ENCODE results near the gene ADCY9. TPM values are rescaled to one million over a fixed set of nuclear protein-coding genes. Genes with fewer than 3 reads are reported as not detected.
"Not testable (repeated sequence)": the region's sequence is repeated elsewhere in the genome, so short reads cannot be mapped to it uniquely, and the experiment has no call there.

The ADCY9 gene
- polyA plus RNA-seq, 6 donors from 2014 or later, result 0.08 to 0.91 (median 0.19) TPM

DNA sequence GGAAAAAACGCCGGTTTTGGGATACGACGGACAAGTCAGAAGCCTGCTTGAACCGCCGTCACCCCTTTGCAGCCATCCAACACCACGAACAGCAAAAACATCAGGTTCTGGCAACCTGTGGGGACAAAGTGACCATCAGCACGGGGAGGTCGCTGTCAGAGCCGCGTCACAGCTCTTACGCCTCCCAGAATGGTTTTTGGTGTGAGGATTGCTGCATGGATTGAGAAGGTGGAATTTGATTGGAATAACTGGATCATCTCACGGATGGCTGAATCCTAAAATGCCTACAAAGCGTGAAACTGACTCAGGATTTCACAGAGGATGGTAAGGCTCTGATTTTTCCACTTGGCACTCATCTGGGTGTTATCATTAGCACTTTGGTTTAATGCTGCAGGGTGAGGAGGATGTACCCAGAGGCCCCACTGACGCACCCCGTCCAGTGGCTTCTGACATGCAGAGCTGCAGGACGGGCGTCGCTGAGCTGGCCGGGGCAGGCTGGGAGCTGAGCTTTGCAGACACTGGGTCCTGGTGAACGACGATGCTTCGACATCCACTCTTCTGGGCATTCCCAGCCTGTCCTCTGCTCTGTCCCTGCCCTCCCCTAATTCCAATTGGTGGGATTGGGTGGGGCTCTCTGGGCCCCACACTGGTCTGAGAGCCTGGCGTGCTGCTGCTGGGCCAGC lies 162.4 kb downstream of the ADCY9 start:
- H3K36me3 Mint-ChIP-seq, result no peaks in the 10 kb centered on the region
- no peak overlapping the region for H3K4me3 Mint-ChIP-seq
- DNase-seq, result no peak
- ATAC-seq (ENCODE audit: low read depth in 2 of 2), result no peak
- H3K9me3 Mint-ChIP-seq, result peaks cover 0 to 4% (median 0%) of the 10 kb centered on the region in 7 donors
- H3K27ac Mint-ChIP-seq, result no peak overlapping the region
- peaks cover 0 to 3% (median 0%) of the 10 kb centered on the region in 3 donors for H3K4me1 Mint-ChIP-seq
- peaks cover 27 to 54% (median 38%) of the 10 kb centered on the region in 3 donors for H3K27me3 Mint-ChIP-seq

DNA sequence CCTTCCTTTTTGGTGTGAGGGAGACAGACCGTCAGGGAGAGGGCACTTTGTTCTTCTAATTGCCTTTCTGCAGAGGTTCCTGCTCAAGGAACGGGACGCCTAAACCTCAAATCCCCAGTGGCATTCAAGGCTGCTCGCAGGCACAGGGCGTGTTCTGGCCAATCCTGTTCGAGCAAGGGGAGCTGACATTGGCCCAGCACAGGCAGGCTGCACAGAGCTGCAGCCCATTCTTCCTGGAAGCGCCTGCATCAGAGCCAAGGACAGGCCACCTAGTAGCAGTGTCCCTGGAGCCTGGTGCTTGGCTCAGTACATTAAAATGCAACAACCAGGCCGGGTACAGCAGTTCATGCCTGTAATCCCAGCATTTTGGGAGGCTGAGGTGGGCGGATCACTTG lies 163.5 kb downstream of the ADCY9 start:
- Mint-ChIP-seq H3K27me3 (peaks cover 32 to 52% (median 47%) of the 10 kb centered on the region in 3 donors), H3K4me3 (no peak overlapping the region), H3K36me3 (no peaks in the 10 kb centered on the region), H3K9me3 (peaks cover 0 to 4% (median 0%) of the 10 kb centered on the region in 7 donors), H3K27ac (no peak overlapping the region), H3K4me1 (peaks cover 0 to 3% (median 0%) of the 10 kb centered on the region in 3 donors)
- DNase-seq (no peak), ATAC-seq (ENCODE audit: low read depth in 2 of 2) (peak in 1 of 2 donors; percentile 20)

DNA sequence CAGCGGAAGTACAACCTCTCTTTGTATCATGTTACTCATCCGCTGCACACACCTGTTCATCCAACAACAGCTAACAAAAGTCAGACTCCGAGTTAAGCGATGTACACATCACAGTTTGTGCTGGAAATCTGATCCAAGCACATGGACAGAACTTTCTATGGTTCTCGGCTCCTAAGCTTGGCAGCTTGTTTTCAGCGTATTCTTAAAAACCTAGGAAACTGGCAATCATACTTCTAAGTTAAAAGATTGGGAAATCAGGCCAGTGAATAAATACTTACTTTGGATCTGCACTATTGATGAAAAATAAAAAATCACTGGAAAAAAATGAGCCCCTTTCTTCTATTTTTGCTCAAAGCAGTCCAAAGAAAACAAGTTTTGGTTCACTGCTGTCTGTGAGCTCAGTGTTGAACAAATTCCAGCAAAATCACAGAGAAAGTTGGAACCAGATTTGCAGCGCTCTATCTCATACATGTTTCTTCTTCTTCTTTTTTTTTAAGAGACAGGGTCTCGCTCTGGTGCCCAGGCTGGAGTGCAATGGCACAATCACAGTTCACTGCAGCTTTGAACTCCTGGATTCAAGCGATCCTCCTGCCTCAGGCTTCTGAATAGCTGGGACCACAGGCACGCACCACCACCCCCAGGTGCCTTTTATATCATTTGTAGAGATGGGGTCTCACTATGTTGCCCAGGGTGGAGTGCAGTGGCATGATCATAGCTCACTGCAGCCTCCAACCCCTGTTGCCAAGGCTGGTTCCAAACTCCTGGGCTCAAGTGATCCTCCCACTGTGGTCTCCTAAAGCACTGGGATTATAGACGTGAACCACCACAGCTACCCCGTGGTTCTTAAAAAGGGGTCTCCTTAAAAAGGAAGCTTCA lies 164.1 kb downstream of the ADCY9 start:
- Mint-ChIP-seq H3K27ac (no peak overlapping the region), H3K36me3 (no peaks in the 10 kb centered on the region), H3K4me3 (no peak overlapping the region), H3K9me3 (peaks cover 0 to 4% (median 0%) of the 10 kb centered on the region in 7 donors), H3K27me3 (peaks cover 25 to 45% (median 43%) of the 10 kb centered on the region in 3 donors), H3K4me1 (peaks cover 0 to 3% (median 0%) of the 10 kb centered on the region in 3 donors)
- ATAC-seq (ENCODE audit: low read depth in 2 of 2), result no peak
- DNase-seq, result no peak

DNA sequence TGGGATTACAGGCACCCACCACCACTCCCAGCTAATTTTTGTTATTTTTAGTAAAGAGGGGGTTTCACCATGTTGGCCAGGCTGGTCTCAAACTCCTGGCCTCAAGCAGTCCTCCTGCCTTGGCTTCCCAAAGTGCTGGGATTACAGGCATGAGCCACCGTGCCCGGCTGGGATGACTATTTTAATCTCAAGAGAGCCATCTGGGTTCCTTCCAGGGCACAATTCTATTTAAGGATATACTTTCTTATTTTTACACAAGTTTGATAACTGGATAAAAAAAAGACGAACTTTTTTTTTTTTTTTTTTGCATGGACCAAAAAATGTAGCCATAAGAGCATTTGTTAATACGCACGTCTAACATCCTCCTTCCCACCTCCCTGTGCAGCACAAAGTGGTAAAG lies 164.9 kb downstream of the ADCY9 start:
- ATAC-seq (ENCODE audit: low read depth in 2 of 2); H3K9me3 Mint-ChIP-seq; H3K4me3 Mint-ChIP-seq; DNase-seq; H3K4me1 Mint-ChIP-seq; H3K36me3 Mint-ChIP-seq; H3K27ac Mint-ChIP-seq: not testable (repeated sequence)
- peaks cover 21 to 44% (median 38%) of the 10 kb centered on the region in 3 donors for H3K27me3 Mint-ChIP-seq

DNA sequence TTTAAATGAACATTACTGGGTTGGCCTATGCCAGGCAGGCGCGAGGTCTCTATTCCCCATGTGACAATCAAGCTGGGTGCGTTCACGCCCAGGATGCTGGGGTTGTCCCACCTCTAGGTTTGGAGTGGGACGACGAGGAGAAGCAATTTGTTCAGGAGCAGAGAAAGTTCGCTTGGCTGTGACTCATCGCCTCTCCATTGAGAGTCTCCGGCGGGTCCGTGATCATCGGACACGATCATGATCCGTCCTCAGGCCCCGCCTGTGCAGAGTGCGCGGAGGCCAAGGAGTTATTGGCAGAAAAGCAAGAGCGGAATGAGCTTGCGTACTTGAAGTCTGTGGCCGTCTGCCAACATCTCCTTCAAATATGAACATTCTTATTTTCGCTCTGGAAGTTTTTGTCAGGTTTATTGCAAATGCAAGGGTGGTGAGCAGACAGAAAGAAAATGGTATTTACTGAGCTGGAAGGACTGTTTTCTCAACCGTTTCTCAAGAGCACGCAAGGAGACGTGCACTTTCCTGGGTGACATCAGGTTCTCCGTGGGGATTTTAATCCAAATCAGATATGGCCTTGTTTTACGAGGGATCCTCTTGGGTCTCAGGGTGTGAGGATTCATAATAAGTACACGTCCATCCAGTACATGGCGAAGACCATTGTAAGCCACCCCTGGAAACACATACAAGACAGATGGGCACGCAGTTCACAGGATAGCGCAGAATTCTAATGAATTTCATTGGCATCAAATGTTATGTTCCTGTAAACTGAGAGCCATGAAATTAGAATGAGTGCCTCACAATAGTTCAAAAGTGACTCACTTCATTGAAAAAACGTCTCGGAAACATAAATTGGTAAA lies 165.7 kb downstream of the ADCY9 start:
- Mint-ChIP-seq H3K4me3 (no peak overlapping the region), H3K27ac (peak overlapping the region in 1 of 6 donors; percentile 49), H3K9me3 (peaks cover 0 to 4% (median 0%) of the 10 kb centered on the region in 7 donors), H3K4me1 (peaks cover 0 to 3% (median 0%) of the 10 kb centered on the region in 3 donors), H3K27me3 (peaks cover 21 to 39% (median 34%) of the 10 kb centered on the region in 3 donors), H3K36me3 (no peaks in the 10 kb centered on the region)
- DNase-seq, result no peak
- ATAC-seq (ENCODE audit: low read depth in 2 of 2), result no peak

DNA sequence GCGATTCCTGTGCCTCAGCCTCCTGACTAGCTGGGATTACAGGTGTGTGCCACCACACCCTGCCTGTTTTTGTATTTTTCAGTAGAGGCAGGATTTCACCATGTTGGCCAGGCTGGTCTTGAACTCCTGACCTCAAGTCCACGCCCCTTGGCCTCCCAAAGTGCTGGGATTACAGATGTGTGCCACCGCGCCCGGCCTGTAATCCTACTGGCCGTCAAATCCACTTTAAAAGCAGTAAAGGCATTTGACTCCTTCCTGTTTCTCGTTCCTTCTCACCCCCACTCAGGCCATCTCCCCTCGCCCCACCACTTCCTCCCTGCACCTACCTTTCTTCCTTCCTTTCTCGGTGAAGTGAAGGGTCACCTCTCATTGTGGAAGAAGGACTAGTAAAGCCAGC lies 166.3 kb downstream of the ADCY9 start:
- peaks cover 0 to 4% (median 0%) of the 10 kb centered on the region in 7 donors for H3K9me3 Mint-ChIP-seq
- no peak overlapping the region for H3K27ac Mint-ChIP-seq
- no peak overlapping the region for H3K4me3 Mint-ChIP-seq
- H3K4me1 Mint-ChIP-seq, result peaks cover 0 to 3% (median 0%) of the 10 kb centered on the region in 3 donors
- H3K27me3 Mint-ChIP-seq, result peaks cover 21 to 32% (median 28%) of the 10 kb centered on the region in 3 donors
- DNase-seq, result no peak
- ATAC-seq (ENCODE audit: low read depth in 2 of 2), result no peak
- H3K36me3 Mint-ChIP-seq, result no peaks in the 10 kb centered on the region

DNA sequence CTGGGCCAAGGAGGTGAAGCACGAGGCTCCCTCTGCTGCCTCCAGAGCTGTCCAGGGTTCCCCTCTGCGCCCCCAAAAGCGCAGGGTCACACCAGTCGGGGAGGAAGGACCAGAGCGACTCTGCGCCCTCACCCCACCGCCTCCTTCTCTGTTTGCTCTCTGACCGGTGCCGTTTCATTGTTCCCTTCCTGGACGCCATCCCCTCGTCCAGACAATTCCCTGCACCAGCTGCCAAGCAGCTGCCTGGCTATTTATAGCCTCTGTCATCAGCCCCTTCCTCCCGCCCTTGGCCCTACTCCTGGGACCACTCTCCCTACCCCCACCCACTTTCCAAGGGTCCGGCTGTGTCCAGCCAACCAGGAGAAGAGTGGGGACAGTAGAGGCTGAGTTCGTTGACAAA lies 167.0 kb downstream of the ADCY9 start:
- Mint-ChIP-seq H3K36me3 (no peaks in the 10 kb centered on the region), H3K27me3 (peaks cover 15 to 26% (median 22%) of the 10 kb centered on the region in 3 donors), H3K4me1 (peaks cover 0 to under 1% (median 0%) of the 10 kb centered on the region in 3 donors), H3K9me3 (peaks cover 0 to 4% (median 0%) of the 10 kb centered on the region in 7 donors), H3K4me3 (no peak overlapping the region), H3K27ac (no peak overlapping the region)
- no peak for ATAC-seq (ENCODE audit: low read depth in 2 of 2)
- DNase-seq, result no peak

DNA sequence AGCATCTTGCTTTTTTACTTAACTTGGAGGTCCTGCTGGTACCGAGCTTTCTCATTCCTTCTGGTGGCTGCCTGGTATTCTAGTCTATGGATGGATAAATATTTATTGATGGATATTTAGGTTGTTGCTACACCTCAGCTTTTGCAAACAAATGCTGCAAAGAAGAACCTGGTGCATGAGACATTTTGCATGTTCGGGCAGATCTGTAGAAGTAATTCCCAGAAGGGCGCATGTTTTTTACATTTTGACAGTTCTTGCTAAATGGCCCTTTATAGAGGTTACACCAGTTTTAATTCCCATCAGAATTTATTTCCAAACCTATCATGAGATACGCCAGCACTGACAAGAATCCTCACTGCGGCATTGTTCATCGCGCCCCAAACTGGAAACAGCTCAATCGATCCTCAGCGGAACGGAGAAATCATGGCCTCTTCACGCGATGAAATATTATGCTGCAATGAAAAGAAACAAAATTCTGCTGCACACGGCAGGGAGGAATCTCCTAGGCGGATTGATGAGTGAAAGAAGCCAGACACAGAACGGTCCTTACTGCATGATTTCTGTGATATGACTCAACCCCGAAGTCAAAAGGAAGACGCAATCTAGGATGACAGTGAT lies 167.8 kb downstream of the ADCY9 start:
- Mint-ChIP-seq H3K4me1 (no peaks in the 10 kb centered on the region), H3K36me3 (no peaks in the 10 kb centered on the region), H3K27me3 (peaks cover 11 to 24% (median 20%) of the 10 kb centered on the region in 3 donors), H3K9me3 (peaks cover 0 to 4% (median 0%) of the 10 kb centered on the region in 7 donors), H3K27ac (peak overlapping the region in 1 of 6 donors; percentile 50), H3K4me3 (no peak overlapping the region)
- DNase-seq (no peak), ATAC-seq (ENCODE audit: low read depth in 2 of 2) (no peak)

DNA sequence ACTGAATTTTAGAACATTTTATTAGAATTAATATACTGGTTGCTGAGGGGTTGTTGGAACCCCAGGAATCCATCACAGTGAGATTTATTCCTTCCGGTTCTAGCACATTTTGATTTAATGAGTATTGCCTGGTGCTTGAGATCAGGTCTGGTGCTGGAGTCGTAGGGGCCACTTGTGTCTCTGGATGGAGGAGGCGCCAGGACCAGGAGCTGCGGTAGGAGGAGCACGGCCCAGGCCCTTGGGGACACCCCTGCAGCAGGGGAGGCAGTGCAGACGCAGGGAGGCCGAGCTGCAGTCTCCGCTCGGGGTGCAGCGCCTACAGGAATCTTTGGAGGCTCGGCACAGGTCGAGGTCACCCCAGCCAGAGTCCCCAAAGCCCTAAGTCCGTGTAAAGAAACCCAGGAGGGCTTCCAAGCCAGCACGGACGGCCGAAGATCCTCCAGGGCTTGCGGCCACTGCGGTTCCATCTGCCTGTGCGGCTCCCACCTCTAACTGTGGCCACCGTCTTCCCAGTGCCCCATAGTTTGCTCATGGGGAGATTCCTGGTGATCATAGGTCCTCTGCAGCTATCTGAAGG lies 169.6 kb downstream of the ADCY9 start:
- H3K4me3 Mint-ChIP-seq, result no peak overlapping the region
- H3K9me3 Mint-ChIP-seq, result peaks cover 0 to 4% (median 2%) of the 10 kb centered on the region in 7 donors
- no peaks in the 10 kb centered on the region for H3K4me1 Mint-ChIP-seq
- DNase-seq (no peak), ATAC-seq (ENCODE audit: low read depth in 2 of 2) (no peak)
- H3K36me3 Mint-ChIP-seq, result no peaks in the 10 kb centered on the region
- H3K27ac Mint-ChIP-seq, result no peak overlapping the region
- peaks cover 11 to 17% (median 14%) of the 10 kb centered on the region in 3 donors for H3K27me3 Mint-ChIP-seq

DNA sequence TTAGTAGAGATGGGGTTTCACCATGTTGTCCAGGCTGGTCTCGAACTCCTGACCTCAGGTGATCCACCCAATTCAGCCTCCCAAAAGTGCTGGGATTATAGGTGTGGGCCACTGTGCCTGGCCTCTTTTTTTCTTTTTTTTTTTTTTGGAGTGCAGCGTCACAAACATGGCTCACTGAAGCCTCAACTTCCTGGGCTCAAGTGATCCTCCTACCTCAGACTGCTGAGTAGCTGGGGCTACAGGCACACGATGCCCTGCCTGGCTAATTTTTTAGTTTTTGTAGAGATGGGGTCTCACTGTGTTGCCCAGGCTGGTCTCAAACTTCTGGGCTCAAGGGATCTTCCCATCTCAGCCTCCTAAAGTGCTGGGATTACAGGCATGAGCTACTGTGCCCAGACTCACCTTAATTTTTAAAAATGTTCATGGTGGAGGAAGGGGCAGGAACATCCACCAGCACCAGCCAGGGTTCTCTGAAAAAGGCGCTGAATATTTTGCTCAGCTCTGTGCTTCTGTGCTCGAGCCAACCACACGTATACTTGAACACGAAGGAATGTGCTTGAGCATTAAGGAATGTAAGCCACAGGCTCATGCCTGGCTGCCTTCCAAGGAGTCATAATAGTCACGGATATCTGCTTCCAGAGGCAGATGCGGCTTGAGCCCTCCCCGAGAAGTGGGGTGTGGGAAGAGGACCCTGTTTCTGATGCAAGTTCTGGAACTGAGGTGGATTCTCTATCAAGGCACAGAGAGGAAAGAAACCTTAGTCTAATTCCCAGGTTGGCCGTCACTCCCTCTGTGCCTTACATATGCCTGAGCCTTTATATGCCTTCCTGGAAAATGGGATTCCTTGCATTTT lies 170.3 kb downstream of the ADCY9 start:
- no peak overlapping the region for H3K27ac Mint-ChIP-seq

DNA sequence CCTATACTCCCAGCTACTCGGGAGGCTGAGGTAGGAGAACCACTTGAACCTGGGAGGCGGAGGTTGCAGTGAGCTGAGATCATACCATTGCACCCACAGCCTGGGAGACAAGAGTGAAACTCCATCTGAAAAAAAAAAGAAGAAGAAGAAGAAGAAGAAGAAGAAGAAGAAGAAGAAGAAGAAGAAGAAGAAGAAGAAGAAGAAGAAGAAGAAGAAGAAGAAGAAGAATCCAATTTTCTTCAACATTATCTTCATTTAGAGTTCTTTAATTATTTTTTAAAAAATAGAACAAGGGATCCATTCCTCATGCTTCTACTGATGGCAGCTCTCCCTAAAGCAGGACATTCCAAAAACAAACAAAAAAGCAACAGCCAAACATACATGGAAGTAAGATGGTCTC lies 171.8 kb downstream of the ADCY9 start:
- H3K9me3 Mint-ChIP-seq; ATAC-seq (ENCODE audit: low read depth in 2 of 2); H3K27ac Mint-ChIP-seq; H3K4me1 Mint-ChIP-seq; H3K4me3 Mint-ChIP-seq; DNase-seq; H3K36me3 Mint-ChIP-seq: not testable (repeated sequence)
- H3K27me3 Mint-ChIP-seq, result peaks cover 0 to 12% (median 6%) of the 10 kb centered on the region in 3 donors

More for the DNA sequence above, 170.3 kb downstream of the ADCY9 start:
- no peaks in the 10 kb centered on the region for H3K4me1 Mint-ChIP-seq
- peaks cover 0 to 4% (median 2%) of the 10 kb centered on the region in 7 donors for H3K9me3 Mint-ChIP-seq
- ATAC-seq (ENCODE audit: low read depth in 2 of 2), result no peak
- no peak for DNase-seq
- peaks cover 10 to 16% (median 11%) of the 10 kb centered on the region in 3 donors for H3K27me3 Mint-ChIP-seq
- no peak overlapping the region for H3K4me3 Mint-ChIP-seq
- no peaks in the 10 kb centered on the region for H3K36me3 Mint-ChIP-seq

DNA sequence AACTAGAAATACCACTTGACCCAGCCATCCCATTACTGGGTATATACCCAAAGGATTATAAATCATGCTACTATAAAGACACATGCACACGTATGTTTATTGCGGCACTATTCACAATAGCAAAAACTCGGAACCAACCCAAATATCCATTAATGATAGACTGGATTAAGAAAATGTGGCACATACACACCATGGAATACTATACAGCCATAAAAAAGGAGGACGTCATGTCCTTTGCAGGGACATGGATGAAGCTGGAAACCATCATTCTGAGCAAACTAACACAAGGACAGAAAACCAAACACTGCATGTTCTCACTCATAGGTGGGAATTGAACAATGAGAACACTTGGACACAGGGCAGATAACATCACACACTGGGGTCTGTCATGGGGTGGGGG lies 174.1 kb downstream of the ADCY9 start:
- not testable (repeated sequence) for H3K27ac Mint-ChIP-seq; H3K27me3 Mint-ChIP-seq; H3K4me1 Mint-ChIP-seq; H3K36me3 Mint-ChIP-seq; H3K9me3 Mint-ChIP-seq; DNase-seq; H3K4me3 Mint-ChIP-seq; ATAC-seq (ENCODE audit: low read depth in 2 of 2)
